ENCODE results near the gene OXLD1. TPM values are rescaled to one million over a fixed set of nuclear protein-coding genes. Genes with fewer than 3 reads are reported as not detected.

OXLD1 gene
- total RNA-seq, 1 experiment from 2014 or later: 75.9 TPM

GRCh38 chr17:81644496-81644895, 21.9 kb downstream of the OXLD1 start:
- intact Hi-C loops (cut with micrococcal nuclease): no loop called here
- Histone ChIP-seq H3K4me3 (replicated peaks in 1 of 2; ENCODE audit: low read depth in 1 of 2, low read length in 2 of 2) (no peak overlapping the region), H3K9me2 (ENCODE audit: insufficient read depth) (no peaks in the 10 kb centered on the region), H3K36me3 (ENCODE audit: control insufficient read depth in 1 of 2, insufficient read depth in 2 of 2, low read length in 2 of 2) (no peaks in the 10 kb centered on the region), H2AFZ (ENCODE audit: low read depth, low read length, poor library complexity, severe bottlenecking) (no peak overlapping the region), H3K27me3 (ENCODE audit: insufficient read depth, low read length) (no peaks in the 10 kb centered on the region), H3K4me2 (ENCODE audit: low read length) (no peak overlapping the region), H3K9me3 (ENCODE audit: control insufficient read depth in 1 of 2, insufficient read depth in 1 of 2, low read depth in 1 of 2, low read length in 2 of 2) (peaks cover 0 to 5% of the 10 kb centered on the region in 2 experiments; a peak in 1 of 4 replicates), H3K9ac (ENCODE audit: low read length) (no peak overlapping the region), H3K79me2 (ENCODE audit: insufficient read depth, low read length) (no peaks in the 10 kb centered on the region), H4K20me1 (ENCODE audit: insufficient read depth) (no peaks in the 10 kb centered on the region), H3K27ac (ENCODE audit: low read depth, low read length) (no peak overlapping the region), H3K4me1 (ENCODE audit: control insufficient read depth in 1 of 2, insufficient read depth in 2 of 2, low read length in 2 of 2) (peaks cover 4 to 22% of the 10 kb centered on the region in 2 experiments)
- ATAC-seq: no peak
- TF ChIP-seq YY1 (IDR thresholded peaks at IDR 0.05; ENCODE audit: extremely low read depth, insufficient replicate concordance, low read depth, low read length): no peak
- no peak for TF ChIP-seq MAX (IDR thresholded peaks at IDR 0.05)
- TF ChIP-seq REST (IDR thresholded peaks at IDR 0.05; ENCODE audit: low read depth): no peak
- TF ChIP-seq FOSL1 (IDR thresholded peaks at IDR 0.05; ENCODE audit: low read depth): no peak
- TF ChIP-seq CEBPB (IDR thresholded peaks at IDR 0.05; ENCODE audit: low read depth): no peak
- TF ChIP-seq EZH2 (IDR thresholded peaks at IDR 0.05): no peak
- no peak for TF ChIP-seq ZNF274 (IDR thresholded peaks at IDR 0.05; ENCODE audit: low read depth, low read length)
- CTCF ChIA-PET: no interaction called here
- DNase-seq (ENCODE audit: low read depth, low spot score): no peak
- POLR2A ChIA-PET: no interaction called here
- BruUV-seq (replicated peaks): no TSS peak
- RAD21 ChIA-PET (ENCODE audit: low non-redundant PET in 1 of 2, low total read pairs in 2 of 2, uncharacterized antibody in 2 of 2, unreplicated experiment in 2 of 2): no interaction called here

Measured in HCT116 (cell line).